NCI-H1092 (cell line): Measurements from ENCODE around the gene KCNJ16.

Experiments used
- DNase-seq: peaks from one replicate; lab custom pipeline; 2025; lab: John Stamatoyannopoulos, UW

Gene KCNJ16

DNA sequence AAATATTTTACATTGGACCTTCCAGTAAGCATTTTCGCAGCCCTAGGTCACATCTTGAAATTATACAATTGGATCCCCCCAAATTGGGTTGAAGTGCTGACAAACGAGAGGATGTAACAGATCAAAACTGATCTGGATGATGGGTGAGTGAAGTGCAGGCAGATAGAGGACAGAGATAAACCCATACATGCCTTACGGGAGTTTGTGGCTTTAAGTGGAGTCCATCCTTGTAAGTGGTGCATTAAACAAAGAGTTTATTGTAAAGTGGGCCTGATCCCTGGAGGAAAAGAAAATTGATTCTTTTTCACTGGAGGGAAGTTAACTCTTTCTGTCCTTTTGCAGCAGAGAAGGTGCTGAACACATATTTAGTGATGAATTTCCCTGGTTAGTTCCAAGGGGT lies 55.3 kb downstream of the KCNJ16 start:
- DNase-seq: no peak

DNA sequence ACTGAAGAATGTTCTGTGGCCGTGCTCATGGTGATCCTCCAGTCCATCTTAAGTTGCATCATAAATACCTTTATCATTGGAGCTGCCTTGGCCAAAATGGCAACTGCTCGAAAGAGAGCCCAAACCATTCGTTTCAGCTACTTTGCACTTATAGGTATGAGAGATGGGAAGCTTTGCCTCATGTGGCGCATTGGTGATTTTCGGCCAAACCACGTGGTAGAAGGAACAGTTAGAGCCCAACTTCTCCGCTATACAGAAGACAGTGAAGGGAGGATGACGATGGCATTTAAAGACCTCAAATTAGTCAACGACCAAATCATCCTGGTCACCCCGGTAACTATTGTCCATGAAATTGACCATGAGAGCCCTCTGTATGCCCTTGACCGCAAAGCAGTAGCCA lies 57.5 kb downstream of the KCNJ16 start:
- no peak for DNase-seq

DNA sequence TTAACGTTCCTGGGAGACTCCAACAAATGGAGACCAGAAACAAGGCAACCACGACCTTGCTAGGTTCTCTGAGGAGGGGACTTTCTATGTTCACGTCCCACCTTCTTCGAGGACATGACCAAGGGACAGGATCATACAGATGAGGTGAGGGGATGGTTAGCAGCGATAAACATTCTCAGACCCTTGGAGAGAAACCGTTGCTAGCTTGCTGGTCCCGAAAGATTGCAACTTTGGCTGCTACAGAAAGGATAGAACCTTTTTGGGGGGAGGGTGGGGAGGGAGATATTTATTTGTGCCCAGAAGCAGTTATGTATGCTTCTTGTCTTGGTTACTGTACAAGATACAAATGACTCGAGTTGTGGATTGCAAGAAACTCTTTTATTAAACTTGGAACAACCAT lies 59.0 kb downstream of the KCNJ16 start:
- DNase-seq: no peak

DNA sequence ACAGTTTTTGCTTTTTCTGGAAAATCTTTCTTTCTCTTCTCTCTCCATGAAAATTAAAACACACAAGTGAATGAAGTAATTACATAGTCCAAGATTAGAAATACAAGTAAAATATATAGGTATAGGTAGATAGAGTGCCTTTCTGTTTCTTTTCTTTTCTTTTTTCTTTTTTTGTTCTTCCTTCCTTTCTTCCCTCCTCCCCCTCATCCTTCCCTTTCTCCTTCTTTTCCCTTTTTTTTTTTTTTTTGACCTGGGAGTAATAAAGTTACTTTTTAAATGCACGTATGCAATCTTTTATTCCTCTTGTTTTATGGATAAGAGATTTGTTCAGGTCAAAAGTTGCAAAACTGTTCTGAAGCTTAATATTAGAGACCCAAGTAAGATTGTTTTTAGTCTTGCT lies 59.8 kb downstream of the KCNJ16 start:
- DNase-seq: no peak

DNA sequence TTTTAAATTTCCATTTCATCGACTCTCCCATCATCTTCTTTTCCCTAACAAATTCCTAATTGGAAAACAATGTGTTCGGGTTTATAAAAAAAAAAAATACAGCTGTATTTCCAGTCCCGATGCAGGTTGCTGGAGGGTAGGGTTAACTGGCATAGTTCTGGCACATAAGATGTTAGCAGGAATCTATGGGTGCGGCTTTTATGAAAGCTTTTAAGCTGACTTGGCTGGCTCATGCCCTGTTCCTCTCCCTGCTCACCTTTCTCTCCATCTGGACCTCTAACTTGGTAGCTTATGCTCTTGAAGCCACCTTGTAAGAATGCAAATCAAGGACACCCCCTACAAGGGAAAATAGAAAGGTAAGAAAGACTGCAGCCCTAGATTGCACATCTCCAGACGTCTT lies 61.1 kb downstream of the KCNJ16 start:
- DNase-seq: no peak

DNA sequence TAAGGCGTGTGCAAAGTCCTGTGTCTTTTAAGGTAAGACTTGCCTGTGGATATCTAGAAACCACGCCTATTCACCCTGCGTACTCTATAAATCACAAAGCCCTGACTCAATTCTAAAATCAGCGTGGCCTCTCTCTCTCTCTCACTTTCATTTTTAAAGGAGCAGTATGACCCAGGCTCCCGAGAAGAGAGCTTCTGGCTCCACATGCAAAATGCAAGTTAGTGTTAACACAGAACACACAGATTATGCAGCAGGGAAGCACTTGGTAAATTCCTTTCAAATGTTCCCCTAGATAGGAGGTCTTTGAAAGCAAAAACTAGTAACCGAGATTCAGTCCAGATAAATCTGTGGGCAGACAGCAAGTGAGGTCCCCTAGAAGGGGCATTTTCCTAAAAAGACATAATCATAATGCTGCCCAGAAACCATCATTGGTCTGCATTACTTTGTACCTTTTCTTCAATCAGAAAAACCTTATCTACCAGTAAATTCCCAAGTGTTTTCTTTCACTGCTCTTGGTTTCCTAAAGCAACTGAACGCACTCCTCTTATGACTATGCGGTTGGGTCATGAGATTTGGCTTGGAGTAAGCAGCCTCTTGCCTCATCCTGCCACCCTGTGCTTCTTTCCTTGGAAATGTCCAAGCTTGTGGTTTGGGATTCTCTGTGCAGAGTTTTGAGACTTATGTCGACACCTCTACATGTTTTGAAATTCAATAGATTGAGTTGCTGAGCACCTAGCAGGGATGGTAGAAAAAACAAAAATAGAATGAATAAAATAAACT lies 62.6 kb downstream of the KCNJ16 start:
- DNase-seq: no peak

DNA sequence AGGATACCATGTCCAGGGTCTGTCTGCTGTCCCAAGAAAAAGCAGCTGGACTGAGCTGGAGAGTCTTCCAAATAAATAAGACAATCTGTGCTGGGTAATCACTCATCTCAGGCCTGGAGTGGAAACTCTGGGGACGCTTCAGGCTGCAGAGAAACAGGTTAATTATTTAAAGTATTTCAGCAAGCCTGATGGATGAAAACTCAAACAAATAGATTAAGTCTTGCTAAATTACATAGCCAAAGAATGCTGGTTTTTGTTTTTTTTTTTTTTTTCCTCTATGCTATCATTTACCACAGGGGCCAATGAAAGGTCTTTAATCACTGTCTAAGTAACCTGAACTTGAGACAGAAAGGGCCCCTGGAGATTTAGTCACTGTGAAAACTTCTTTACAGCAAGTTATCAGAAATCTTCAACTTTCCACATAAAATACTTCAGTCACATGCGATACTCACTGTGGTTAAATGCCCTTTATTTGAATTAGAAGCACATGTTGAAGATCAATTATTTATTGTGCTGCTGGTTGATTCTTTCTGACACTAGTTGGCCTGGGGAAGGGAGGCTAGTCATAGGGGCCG lies 63.4 kb downstream of the KCNJ16 start:
- DNase-seq: no peak

DNA sequence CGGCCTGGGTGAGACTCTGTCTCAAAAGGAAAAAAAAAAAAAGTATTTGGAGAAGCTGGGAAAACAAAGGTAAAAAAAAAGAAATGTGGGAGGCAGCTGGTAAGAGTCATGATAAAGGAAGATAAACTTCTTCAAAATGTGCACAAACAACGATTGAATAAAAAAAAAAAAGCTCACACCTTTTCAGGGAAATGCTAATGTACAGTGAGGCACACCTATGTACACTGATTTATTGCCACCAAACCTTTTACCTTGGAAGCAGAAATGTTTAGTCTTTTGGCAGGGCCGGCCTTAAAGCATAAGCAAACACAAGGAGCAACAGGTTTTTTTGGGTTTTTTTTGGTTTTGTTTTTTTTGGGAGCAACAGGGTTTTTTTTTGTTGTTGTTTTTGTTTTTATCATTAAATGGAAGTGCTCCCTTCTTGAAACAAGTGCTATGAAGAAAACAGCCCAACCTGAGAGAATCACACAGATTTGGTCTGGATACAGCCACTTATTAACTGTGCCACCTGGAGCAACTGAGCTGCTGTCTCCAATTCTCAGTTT lies 64.5 kb downstream of the KCNJ16 start:
- DNase-seq: no peak

DNA sequence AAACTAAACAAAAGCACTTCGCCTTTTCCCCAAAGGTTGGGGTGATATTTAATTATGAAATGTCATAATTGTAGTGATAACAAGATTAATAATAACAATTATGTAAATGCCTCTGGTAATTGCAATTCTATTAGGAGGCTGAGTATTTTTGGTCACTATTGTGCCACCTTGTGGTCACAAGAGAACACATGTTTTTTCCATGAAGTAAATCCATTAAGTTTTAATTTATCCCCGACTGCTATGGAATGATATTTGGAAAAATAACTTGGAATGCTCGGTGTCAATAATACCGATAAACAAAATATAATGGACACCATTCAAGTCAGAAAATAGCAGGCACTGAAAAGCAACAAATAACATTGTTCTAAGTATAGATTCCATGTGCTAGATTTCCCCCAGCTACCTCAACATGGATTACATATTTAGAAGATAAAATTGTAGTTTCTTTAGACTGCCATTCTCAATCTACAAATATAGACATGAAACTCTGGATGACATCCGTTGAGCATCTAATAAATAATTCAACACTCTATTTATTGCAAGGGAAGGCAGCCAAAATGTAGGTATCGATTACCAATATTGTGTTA lies 69.3 kb downstream of the KCNJ16 start:
- DNase-seq: no peak

DNA sequence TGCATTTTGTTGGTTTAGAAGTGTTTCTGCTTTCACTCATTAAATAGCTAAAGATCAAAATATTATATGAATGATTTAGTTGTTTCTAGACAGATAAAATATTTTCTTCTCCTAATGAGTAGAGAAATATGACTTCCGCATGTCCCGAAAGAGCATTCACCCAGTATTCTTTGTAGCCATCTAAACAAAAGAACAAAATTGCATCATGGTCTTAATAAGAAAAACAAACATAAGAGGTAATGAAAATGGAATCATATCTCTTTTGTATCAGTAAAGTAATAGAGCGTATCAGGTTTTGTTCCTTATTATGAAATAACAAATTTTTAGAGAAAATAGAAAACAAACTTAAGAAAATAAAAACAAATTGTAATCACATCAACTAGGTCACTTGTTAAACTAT lies 78.2 kb downstream of the KCNJ16 start:
- DNase-seq: no peak

DNA sequence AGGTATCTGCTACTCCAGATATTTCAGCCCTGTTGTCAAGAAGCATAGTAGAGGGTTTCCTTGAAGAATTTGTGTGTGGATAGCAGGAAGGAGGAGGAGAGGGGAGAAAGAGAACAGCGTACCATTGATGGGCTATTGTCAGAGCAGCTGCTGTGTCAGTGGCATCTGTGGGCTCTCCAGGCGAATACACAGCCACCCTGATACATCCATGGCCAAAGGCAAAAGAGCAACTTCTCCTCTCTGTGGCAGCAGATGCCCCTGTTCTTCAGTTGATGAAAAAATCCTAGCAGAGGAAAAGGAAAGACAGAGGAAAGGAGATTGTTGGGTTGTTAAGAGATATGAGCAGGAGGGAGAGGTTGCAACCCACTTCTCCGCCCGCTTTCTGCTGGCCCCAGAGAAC lies 82.1 kb downstream of the KCNJ16 start:
- no peak for DNase-seq

DNA sequence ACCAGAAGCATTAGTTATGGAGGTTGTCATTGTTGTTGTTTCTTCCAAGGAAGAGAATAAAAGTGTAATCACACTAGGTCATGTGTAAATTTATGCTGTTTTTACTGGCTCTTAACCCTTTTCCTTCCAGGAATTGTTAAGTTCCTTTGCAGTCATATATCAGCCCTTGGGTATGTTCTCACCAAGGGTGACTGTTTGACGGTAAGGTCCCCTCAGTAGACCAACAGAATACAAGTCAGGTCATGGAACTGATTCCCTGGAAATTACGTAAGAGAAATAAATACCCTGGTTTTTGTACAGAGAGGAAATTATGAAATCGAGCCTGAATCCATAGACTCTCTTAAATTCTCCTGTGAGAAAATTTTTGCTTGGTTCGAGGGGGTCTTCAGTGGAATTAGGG lies 83.2 kb downstream of the KCNJ16 start:
- DNase-seq: no peak

DNA sequence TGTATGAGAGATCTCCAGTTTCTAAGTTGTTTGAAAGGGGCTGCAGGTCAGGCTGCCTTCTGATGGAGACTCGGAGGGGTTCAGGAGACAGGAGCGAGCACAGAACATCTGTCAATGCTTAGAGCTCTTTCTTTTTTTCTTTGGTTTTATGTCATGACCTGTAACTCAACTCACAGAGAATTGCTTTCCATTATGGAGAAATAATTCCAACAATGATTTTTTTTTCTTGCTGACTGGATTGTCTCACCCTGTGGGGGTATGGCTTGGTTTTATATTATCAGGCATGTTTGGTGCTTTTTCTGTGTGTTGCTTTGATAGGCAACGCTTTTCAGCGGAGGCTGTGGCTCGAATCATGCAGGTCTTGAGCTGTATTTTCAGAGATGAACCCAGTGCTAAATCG lies 83.6 kb downstream of the KCNJ16 start:
- no peak for DNase-seq

DNA sequence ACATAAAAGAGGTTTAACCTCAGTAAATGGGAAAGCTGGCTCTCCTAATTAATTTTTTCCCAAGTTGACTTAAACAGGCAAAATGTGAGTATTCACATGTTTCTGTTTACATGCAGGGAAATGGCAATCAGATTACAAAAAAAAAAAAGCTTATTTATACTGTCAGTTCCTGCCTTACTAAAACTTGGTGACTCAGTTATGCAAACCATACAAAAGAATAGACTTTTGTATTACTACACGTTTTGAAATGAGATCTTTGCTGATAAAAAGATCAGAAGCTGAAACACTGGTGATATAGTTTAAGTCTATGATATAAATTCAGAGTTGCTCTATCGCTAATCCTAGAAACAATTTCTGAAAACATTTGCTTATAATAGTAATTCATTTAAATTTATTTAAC lies 85.0 kb downstream of the KCNJ16 start:
- no peak for DNase-seq

DNA sequence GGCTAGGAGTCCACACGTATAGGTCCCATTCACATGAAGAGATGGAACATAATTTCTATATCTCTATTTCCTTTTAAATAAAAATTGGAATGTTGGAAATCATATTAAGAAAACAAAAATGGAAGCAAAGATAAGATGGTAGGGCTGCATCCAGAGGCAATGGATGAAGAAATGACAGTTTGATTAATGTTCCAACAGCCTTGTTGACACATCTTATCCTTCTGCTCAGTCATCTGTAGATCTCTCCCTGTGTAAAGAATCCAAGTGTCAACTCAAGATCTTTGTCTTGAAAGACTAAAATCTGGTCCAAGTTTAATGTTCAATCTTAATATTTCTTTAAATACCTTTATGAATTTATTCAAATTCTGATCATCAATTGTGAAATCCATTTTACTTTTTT lies 86.5 kb downstream of the KCNJ16 start:
- DNase-seq: no peak

DNA sequence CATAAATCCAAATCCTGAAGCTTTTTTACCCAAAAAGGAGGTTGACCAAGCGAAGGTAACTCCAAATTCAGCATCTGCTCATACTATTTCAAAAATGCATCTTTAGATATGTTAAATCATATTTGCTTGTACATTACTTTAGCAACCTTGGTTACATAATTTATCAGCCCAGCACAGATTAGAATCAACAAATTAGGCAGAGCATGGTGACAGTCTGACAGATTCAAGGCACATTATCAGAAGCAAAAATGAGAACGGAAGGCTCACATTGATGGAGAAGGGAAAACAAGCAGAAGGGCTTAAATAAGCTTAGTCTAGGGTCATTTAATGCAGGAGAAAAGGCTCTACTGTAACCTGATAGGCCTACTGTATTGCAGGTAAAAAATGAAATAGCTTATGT lies 90.4 kb downstream of the KCNJ16 start:
- no peak for DNase-seq

DNA sequence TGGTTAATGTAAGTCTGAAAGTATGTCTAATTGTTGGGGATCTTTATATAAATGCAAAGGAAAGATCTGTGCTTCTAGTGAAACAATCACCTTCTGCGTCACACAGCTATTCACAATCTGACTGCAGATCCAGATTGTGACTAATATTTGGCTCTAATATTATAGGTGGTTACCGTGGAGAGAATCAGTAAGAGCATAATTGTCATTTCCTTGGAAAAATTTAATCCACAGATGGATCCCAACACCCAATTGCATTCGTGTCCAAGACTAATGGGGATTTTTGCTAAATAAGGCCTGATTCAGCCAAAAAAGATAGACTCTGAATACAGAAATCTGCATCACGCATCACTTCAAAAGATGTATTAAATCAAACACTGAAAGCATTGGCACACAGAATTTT lies 91.6 kb downstream of the KCNJ16 start:
- DNase-seq: no peak

DNA sequence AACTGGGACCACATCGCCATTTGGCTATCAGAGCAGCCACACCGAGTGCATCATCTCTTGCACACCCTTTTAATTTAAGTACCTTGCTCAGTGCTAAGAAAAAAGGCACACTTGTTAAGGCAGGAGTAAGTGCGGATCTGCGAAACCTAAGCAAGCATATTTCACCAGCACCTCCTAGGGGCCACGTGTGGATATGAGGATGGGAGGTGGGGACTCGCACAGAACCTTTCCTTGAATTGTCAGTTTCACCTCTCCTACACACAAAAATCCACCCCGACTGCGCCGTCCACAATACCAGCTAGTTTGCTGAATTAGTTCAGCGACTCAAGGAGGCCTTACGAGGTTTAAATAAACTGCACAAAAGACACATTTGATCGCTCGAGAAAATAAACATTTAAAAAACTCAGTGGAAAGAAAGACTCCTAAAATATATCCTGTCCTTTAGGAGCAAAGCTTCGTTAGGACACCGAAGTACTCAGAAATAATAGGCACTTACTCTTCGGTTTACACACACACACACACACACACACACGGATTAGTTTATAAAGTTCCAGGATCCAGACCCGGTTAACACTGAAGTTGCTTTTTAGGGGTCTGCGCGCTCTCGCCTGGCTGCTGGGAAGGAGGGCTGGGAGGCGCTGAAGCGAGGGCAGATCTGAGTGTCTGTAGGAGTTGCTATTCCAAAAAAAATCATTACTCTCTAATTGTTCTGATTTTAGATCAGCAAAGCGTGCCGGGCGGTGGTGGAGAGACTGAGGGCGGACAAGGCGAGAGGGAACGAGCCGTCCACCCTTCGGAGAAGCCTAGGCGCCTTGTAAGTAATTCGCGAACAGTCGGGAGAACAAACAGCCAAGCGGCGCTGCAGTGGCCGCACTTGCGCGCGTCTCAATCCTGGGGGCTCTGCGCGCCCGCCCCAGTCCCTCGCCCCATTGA lies 93.3 kb downstream of the KCNJ16 start:
- DNase-seq: no peak

DNA sequence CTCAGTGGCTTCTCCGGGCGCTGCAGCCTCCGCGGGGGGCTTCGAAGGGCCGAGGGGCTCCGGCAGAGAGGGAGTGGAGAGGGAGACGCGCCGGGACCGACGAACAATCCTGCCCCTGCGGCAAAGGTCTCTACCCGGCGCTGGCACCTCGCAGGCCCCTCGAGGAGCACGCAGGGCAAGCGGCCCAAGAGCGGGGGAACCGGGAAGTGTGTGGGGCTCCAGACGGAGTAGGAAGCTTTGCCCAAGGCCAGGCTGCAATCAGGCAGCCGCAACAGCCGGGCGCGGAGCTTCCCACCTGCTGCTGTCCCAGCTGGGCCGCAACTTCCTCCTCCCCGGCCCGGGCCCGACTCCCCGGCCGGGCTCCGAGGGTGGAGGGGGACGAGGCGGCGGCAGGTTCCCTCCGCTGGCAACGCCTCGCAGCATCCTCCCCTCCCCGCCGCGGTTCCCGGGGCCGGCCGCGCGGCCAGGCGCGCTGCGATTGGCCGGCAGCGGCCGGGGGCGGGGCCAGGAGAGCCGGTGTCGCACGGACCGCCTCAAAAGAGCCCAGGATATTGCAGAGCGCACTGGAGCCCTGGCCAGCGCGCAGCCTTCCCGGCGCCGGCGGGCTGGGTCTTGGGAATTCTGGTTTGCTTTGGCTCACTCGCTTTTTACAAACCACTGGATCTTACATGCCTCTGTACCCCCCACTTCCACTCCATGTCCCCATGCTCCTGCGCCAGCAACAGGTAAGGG lies 94.1 kb downstream of the KCNJ16 start, which contains the start of gene KCNJ2:
KCNJ2 (plus strand) TSS at position 556 of the 732 bp plus-strand sequence. CDS start 5,508 bp downstream, outside the sequence.
- peak; percentile 71 for DNase-seq

DNA sequence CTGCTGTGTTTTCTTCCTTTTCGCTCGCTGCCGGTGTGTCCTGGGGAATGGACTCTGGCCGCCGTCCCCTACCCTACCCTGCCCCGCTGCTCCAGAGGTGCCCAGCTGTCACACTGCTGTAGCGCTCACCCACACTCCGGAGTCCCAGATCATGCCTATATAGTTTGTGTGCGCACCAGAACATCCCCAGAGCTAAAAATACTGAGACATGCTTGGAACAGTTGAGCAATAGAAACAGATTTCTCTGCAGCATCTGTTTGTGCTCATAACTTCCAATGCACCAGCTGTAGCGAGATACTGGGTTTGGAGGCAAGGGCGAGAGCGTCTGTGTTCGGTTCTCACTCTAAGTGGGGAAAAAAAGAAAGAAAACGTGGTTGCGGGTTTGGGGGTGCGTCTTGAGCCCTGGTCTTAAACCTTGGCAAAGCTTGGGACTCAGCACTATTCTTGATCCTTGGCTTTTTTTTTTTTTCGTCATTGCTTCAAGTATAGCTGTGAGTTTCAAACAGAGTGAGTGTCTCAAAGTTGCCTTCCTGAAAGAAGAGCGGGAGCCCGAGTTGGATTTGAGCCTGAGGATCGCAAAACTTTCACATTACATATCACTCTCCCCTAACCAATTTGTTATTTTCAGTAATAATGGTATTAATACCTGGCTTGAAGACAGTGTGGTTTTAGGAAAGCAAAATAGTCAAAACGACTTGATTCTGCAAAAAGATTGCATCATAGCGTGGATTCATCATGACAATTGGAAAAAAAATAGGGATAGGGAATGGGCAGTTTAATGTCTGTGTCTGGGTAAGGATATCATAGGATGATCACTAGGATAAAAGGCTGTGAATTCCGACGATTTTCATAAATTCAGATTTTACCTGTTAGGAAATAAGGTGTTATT lies 94.9 kb downstream of the KCNJ16 start:
- DNase-seq: no peak
